Uterus (tissue), 4 donors: Measurements from ENCODE around the gene CXCL12. TPM values are rescaled to one million over a fixed set of nuclear protein-coding genes. Genes with fewer than 3 reads are reported as not detected.

Source experiments
- DNase-seq, 2 donors: peaks; one replicate each; pipeline ENCODE4 v3.0.0-alpha.2; 2019 to 2020
- H3K27ac ChIP-seq, 2 donors: fragments of 200-600 bp; sonication (generic); 1 replicate in 1 of 2; 2 replicates in 1 of 2; pipeline ENCODE4 v1.5.1; 2016 to 2018
- H3K27me3 ChIP-seq, 2 donors: fragments of 200-600 bp; sonication (generic); one replicate each; pipeline ENCODE4 v1.5.1; 2018 to 2019; ENCODE audit warnings: control low read depth in 1 of 2
- H3K36me3 ChIP-seq, 2 donors: fragments of 200-600 bp; sonication (generic); one replicate each; pipeline ENCODE4 v1.5.1; 2019; ENCODE audit warnings: control low read depth in 1 of 2
- H3K4me1 ChIP-seq, 2 donors: fragments of 200-600 bp; sonication (generic); one replicate each; pipeline ENCODE4 v1.5.1; 2018 to 2019; ENCODE audit warnings: control low read depth in 1 of 2
- H3K4me3 ChIP-seq, 2 donors: fragments of 200-600 bp; sonication (generic); 1 replicate in 1 of 2; 2 replicates in 1 of 2; pipeline ENCODE4 v1.5.1; 2018 to 2019; ENCODE audit warnings: mild to moderate bottlenecking in 1 of 2
- H3K9me3 ChIP-seq, 2 donors: fragments of 200-600 bp; sonication (generic); one replicate each; pipeline ENCODE4 v1.5.1; 2019; ENCODE audit warnings: control low read depth in 1 of 2
- CTCF ChIP-seq, 4 experiments: fragments of 200-600 bp in 2 of 4; fragments of 450-650 bp in 2 of 4; sonication (generic) in 2 of 4; IDR thresholded peaks; one replicate each; pipeline ENCODE4 v1.5.1; 2016 to 2019; ENCODE audit warnings: antibody characterized with exemption in 4 of 4, mild to moderate bottlenecking in 2 of 4, moderate library complexity in 1 of 4
- POLR2A ChIP-seq, 2 donors: fragments of 450-650 bp; IDR thresholded peaks; one replicate each; pipeline ENCODE4 v1.6.1; 2016; ENCODE audit warnings: antibody characterized with exemption in 2 of 2, mild to moderate bottlenecking in 1 of 2, moderate library complexity in 1 of 2
- intact Hi-C: fragments of 100-400 bp; cut with DNase I; formaldehyde crosslinking; loops from one replicate; pipeline ENCODE4 v1.15.1; 2023; ENCODE audit warnings: low total_unique reads
- total RNA-seq, 4 donors: library from RNA; depleted of rRNA in 3 of 4; stranded (reverse); fragments of >200 nt in 3 of 4; gene quantifications; one replicate each; pipeline versions ENCODE4 v1.1.0 to v1.2.4, GENCODE V29; 2014 to 2023
- donor health status: DM: yes; HTN: yes; CAD: no.

The CXCL12 gene
- total RNA-seq, 4 donors from 2014 or later: 44.8 to 146 (median 97.5) TPM

GRCh38 chr10:44358080-44358771 is 26.7 kb downstream of the CXCL12 start:
- Histone ChIP-seq H3K36me3 (no peaks in the 10 kb centered on the region), H3K27ac (peak overlapping the region; percentile 26 to 47), H3K9me3 (no peaks in the 10 kb centered on the region), H3K27me3 (no peaks in the 10 kb centered on the region), H3K4me1 (no peaks in the 10 kb centered on the region), H3K4me3 (no peak overlapping the region)
- intact Hi-C loops: no loop called here
- TF ChIP-seq POLR2A (IDR thresholded peaks at IDR 0.05): no peak
- TF ChIP-seq CTCF (IDR thresholded peaks at IDR 0.05): no peak
- no peak for DNase-seq

GRCh38 chr10:44357023-44357540 is 27.8 kb downstream of the CXCL12 start:
- no peaks in the 10 kb centered on the region for H3K36me3 ChIP-seq
- H3K4me1 ChIP-seq: no peaks in the 10 kb centered on the region
- no peaks in the 10 kb centered on the region for H3K9me3 ChIP-seq
- no peak for DNase-seq
- no peak overlapping the region for H3K4me3 ChIP-seq
- H3K27ac ChIP-seq: peak overlapping the region in 1 of 2 donors; percentile 11
- intact Hi-C loops: no loop called here
- no peak for TF ChIP-seq CTCF (IDR thresholded peaks at IDR 0.05)
- TF ChIP-seq POLR2A (IDR thresholded peaks at IDR 0.05): no peak
- H3K27me3 ChIP-seq: no peaks in the 10 kb centered on the region

GRCh38 chr10:44356139-44357022 is 28.5 kb downstream of the CXCL12 start:
- no peaks in the 10 kb centered on the region for H3K4me1 ChIP-seq
- no peaks in the 10 kb centered on the region for H3K9me3 ChIP-seq
- no peak for DNase-seq
- H3K27ac ChIP-seq: no peak overlapping the region
- no peaks in the 10 kb centered on the region for H3K36me3 ChIP-seq
- intact Hi-C loops: no loop called here
- no peaks in the 10 kb centered on the region for H3K27me3 ChIP-seq
- H3K4me3 ChIP-seq: no peak overlapping the region
- TF ChIP-seq CTCF (IDR thresholded peaks at IDR 0.05): no peak
- no peak for TF ChIP-seq POLR2A (IDR thresholded peaks at IDR 0.05)

GRCh38 chr10:44355630-44356029 is 29.3 kb downstream of the CXCL12 start:
- no peak for DNase-seq
- H3K9me3 ChIP-seq: no peaks in the 10 kb centered on the region
- TF ChIP-seq POLR2A (IDR thresholded peaks at IDR 0.05): no peak
- TF ChIP-seq CTCF (IDR thresholded peaks at IDR 0.05): no peak
- intact Hi-C loops: no loop called here
- no peaks in the 10 kb centered on the region for H3K27me3 ChIP-seq
- no peaks in the 10 kb centered on the region for H3K4me1 ChIP-seq
- H3K36me3 ChIP-seq: no peaks in the 10 kb centered on the region
- no peak overlapping the region for H3K4me3 ChIP-seq
- H3K27ac ChIP-seq: no peak overlapping the region

GRCh38 chr10:44354771-44355170 is 30.1 kb downstream of the CXCL12 start:
- Histone ChIP-seq H3K4me1 (no peaks in the 10 kb centered on the region), H3K36me3 (no peaks in the 10 kb centered on the region), H3K27me3 (no peaks in the 10 kb centered on the region), H3K9me3 (no peaks in the 10 kb centered on the region), H3K27ac (no peak overlapping the region), H3K4me3 (no peak overlapping the region)
- DNase-seq: no peak
- TF ChIP-seq POLR2A (IDR thresholded peaks at IDR 0.05): no peak
- no peak for TF ChIP-seq CTCF (IDR thresholded peaks at IDR 0.05)
- intact Hi-C loops: no loop called here
